ENCODE results near the gene ITGA7.

The ITGA7 gene

DNA sequence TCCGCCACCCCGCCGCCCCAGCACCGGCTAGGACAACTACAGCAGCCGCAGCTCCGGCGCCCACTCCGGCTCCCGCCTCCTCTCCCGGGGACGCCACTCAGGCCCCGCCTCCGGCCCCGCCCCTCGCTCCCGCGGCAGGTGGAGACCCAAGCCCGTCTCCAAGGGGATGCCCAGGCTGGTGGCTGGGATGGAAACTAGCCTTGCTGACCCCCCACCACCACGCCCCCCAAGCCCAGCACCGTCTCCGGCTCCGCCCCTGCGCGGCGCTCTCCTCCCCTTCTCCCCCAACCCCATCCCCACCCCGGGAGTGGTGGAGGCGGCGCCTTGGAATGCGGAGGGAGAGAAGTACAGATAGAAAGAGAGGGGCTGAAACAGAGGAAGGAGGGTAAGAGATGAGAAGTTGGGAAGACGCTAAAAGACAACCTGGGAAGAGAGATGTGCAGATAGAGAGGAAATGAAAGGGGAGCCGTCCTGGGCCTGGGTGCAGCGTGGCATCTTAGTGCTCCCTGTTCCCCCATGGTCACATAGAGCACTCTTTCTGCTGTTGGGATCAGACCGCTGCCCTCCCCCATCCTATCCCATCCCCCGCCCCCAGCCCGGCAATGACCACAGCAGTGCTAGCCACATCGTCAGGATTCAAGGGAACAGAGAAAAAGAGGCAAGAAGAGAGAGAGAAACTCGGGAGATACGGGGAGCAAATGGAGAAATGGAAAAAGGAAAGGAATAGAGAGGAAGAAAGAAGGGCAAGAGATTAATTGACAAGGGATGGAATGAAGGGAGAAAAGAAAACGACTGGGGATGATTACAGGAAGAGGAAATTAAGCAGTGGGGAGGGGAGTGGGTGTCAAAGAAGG lies at the start of gene ITGA7:
ITGA7 (minus strand) TSS at position 64 of the 854 bp plus-strand sequence. CDS start 222 bp downstream, outside the sequence.
- DNase-seq = peak; percentile 8

DNA sequence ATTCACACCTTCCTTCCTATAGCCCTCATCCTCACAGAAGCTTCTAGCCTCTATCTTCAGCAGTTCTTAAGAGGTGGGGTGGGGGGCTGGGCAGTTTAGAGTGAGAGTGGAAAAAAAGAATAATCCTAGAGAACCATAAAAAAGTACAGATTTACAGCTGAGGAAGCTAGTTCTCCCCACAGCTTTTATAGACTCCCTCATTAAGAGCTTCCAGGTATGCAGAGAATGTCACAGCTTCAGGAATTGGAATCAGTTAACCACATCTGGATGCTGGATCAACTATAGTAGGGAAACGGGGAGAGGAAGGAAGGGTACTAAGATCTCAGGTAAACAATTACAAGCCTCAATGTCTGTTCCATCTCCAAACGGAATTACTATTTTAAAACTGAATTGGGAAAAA lies 47.5 kb upstream of the ITGA7 start:
- no peak for DNase-seq

GRCh38 chr12:55748230-55748993 lies 40.7 kb upstream of the ITGA7 start:
- no peak for DNase-seq

- DNase-seq = no peak
Measured at GRCh38 chr12:55746913-55747231, 39.2 kb upstream of the ITGA7 start.

DNA sequence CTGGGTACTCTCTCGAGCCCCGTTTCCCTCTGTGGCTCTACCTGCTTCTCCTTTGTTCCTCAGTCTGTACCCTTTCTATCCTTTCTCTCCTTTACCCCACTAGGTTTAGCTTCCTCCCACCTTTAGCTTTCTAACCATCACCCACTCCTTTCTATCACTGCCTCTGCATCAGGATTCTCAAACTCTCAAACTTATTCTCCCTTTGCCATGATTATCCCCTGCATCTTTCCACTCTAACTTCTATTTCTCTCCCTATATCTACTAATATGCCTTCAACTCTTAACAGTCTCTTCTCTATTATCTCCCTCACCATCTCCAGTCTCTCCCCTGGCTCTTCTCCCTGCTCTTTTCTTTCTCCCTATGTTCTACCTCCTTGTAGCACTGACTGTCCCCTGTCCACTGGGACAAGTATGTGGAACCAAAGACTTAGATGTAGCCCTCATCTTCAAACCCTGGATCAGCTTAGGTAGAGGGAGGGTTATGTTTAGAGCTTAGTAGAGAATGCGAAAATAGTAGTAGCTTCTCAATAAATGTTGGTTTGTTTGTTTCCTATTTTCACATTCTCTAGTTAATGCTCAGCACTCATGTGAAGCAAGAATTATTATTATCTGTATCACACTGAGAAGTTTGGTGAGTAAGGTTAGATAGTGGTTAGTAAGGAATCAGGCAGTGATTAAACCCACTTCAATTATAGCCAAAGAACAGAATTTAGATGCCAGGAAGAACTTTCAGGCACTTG lies 38.6 kb upstream of the ITGA7 start:
- DNase-seq = no peak

GRCh38 chr12:55745361-55746173 lies 37.9 kb upstream of the ITGA7 start:
- DNase-seq = no peak

DNA sequence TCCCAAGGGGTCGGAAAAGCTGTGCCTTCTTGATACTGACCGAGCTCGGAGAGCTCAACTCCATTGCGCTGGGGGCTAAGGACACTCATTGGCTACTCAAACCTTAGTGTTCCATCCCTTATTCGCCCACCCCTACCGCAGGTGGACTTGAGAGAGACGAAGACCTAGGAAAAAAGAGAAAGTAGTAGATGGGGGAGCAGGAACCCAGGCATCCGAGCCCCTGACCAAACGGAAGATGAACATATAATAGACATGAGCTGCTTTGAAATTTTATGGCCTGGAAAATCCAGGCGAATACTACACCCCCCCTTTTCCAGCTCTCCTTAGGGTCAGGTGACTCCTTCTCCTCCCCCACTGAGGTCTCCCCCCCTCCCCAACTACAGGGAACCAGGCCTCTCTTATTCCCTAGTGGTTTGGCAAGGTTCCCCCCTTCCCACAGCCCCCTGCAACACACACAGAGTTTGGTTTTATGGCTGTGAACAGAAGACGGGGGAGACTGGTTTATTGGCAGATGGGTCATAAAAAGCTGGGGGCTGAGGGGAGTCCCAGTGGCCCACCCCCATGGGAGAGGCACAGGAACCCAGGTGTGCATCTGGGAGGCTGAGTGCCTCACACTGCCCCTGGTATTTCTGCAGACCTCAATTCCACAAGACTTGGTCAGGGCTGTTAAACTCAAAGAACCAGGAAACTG lies 36.8 kb upstream of the ITGA7 start:
- DNase-seq = no peak

DNA sequence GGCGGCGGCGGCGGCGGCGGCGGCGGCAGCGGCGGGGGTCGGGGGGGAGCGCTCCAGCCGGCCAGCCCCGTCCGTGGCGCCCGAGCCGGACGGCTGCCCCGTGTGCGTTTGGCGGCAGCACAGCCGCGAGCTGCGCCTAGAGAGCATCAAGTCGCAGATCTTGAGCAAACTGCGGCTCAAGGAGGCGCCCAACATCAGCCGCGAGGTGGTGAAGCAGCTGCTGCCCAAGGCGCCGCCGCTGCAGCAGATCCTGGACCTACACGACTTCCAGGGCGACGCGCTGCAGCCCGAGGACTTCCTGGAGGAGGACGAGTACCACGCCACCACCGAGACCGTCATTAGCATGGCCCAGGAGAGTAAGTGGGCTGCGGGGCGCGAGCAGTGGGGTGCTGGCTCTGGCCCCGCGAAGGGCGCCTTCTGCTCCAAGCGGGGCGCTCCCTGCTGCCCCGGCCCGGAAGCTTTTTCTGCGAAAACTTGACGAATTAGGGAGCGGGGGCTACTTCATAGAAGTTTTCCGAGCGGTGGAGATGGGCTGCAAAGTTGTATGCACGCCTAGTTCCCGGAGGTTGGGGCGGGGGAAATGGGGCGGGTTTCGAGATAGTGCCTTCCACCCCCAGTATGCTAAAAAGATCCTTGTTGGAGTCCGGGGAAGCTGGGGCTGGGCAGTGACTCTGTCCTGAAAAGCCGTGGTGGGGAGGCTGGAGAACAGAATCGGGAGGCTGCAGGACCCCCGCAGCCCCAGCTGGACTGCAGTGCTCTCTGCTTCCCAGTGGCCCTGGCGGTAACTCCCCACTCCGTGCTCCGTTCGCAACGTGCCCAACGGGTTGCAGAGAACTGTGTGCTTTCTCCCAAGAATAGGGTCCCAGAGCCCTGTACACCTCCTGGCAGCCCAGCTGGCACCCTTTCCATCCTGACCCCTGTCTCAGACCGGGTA lies 36.0 kb upstream of the ITGA7 start:
- peak; percentile 48 for DNase-seq

DNA sequence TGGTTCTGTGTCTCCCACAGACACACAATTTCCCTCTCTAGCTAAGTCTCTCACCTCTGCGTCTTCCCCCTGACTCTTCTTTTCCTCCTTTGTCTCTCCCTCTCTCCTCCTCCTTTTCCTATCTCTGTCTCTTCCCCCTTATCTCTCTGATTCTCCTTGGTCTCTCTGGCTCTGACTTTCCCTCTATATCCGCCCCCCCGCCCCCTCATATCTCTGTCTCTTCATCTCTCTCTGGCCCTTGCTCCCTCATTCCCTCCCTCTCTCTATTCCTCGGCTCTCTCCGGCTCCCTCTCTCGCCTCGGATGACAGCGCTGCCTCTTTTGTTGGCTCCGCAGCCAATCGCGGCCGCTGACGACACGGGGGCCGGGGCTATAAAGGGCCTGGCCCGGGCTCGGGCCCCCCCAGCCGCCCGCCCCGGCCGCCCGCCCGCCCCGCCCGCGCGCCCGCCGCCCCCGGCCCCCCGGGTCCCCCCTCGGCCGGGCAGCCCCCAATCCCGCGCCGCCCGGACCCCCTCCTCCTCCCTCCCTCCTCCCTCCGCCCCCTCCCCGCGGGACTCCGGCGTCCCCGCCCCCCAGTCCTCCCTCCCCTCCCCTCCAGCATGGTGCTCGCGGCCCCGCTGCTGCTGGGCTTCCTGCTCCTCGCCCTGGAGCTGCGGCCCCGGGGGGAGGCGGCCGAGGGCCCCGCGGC lies 35.2 kb upstream of the ITGA7 start, which contains the start of gene GDF11:
GDF11 (plus strand) TSS at position 404 of the 687 bp plus-strand sequence; CDS start at position 599, 195 bp downstream.
- peak; percentile 48 for DNase-seq

DNA sequence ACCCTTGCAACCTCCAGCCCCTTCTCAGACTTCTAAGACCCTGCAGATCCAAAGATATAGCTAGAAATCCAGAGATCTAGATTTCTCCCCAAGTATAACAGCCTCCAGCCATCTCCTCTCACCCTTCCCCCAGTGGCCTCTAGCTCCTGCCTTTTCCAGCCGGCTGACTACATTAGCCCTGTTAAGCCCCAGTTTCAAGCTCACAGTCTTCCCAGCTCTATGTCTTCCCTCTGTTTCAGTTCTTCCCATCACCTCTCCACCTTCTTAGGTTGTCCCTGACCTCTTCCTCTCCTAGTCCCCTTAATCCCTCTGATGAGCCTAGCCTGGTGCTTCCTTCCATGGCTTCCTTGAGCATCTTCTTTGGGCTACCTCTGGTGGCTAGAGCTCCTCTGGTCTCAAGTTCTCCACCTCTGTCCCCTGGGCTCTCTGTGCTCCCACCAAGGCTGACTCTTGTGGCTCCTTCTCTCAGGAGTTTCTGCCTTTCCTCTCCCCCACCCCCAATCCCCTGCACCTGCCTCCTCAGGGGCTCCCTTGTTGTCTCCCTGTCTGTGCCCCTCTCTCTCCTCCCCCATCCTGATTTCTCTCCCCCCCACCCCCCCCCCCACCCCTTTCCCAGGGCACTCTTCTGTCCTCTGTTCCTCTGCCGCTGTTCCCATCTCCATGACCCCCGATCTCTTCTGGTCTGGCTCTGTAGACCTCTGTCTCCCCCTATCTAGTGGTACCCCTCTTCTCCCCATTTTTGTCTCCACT lies 34.4 kb upstream of the ITGA7 start:
- no peak for DNase-seq

GRCh38 chr12:55739025-55739378 lies 31.3 kb upstream of the ITGA7 start:
- DNase-seq = no peak

DNA sequence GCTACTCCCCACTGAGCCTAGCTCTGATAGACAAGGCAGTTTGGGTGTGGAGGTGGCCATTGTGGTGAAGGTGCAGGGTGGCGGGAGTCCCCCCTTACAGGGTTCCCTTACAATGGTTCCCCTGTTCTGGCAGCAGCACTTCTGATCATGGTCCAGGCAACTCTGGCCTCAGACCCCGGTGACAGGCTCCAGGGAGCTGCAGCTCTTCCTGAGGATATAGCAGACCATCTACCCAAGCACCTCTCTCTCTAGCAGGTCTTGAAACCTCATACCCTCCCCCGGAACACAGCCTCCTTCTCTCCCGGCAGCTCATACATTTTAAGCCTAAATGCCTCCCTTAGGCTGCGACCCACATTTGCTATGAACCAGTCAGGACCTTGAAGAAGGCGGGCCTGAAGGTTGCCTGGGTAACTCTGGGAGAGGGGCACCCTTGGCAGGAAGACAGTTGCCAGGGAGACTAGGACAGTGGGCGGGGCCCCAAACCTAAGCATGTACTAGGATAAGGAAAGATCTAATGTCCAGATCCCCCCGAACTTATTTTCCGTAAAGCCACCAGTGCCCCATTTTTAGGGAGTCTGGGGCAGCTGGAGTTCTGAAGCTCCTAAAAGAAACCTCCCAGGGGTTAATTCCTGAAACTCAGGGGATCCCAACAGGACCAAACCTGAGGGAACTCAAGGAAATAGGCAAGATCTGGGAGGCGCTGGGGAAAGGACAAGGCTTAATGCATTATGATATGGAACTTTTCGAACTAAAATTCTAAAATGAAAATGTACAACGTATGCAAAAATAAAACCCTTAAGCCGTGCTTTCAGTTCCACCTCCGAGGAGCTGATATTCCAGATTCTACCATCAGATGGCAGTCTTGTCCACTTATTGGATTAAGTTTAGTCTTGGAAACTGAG lies 30.7 kb upstream of the ITGA7 start:
- DNase-seq = peak; percentile 71

GRCh38 chr12:55737581-55738122 lies 29.9 kb upstream of the ITGA7 start:
- DNase-seq = no peak

GRCh38 chr12:55736780-55737580 lies 29.3 kb upstream of the ITGA7 start:
- DNase-seq = peak; percentile 78

DNA sequence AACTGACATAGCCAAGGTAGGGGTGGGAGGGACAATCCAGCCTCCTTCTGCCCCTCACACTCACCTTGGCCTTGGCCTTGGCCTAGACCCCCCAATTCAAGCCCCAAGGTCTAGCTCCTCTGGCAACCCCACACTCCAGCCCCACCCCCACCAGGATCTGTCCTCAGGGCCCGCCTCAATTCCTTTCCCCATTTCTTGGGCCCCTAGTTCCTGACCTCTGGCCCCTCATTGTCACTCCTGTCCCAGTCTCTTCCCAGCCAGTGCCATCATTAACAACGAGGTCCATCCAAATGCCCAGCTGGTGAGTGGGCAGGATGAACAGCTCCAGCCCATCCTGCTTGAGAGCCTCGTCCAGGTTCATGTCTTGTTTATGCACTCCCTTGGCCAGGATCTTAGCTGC lies 28.4 kb upstream of the ITGA7 start:
- DNase-seq = no peak

DNA sequence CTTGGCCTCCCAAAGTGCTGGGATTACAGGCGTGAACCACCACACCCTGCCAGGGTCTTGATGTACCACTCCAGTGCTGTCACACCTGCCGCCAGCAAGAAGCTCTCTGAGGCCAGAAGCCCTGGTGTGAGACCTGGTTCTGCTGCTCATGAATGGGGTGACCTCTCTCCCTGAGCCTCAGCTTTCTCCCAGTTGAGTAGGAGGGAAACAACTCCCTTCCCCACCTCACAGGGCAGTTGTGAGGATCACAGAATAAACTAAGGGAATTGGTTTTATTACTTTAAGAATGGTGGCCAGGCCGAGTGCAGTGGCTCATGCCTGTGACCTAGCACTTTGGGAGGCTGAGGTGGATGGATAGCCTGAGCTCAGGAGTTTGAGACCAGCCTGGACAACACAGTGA lies 26.9 kb upstream of the ITGA7 start:
- no peak for DNase-seq

GRCh38 chr12:55733858-55734257 lies 26.2 kb upstream of the ITGA7 start:
- no peak for DNase-seq
